ENCODE data around the gene CRTAP. TPM values are rescaled to one million over a fixed set of nuclear protein-coding genes. Genes with fewer than 3 reads are reported as not detected.

Gene CRTAP
- total RNA-seq, 1 experiment from 2014 or later = 134 TPM

DNA sequence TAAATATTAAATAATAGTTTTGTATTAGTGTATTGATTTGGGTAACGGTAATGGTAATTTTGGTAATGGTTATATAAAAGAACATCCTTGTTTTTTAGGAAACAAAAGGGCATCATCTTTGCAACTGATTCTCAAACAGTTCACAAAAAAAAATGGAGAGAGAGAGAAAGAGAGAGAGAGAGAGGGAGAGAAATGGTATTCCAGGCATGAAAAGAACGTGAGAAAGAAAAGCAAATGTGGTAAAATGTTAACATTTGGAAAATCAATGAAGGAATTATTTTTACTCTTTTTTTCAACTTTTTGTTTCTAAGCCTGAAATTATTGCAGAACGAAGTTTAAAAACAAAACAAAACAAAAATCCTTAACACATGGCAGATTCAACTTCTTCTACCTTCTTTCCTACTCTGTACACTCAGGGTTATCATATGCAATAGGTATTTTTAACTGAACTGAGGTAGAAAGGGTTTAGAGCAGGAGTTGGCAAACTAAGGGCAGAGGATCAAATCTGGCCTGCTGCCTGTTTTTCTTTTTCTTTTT is 14.6 kb upstream of the CRTAP start:
- Histone ChIP-seq H2AFZ (no peak overlapping the region), H3K27ac (no peak overlapping the region), H4K20me1 (ENCODE audit: insufficient read depth) (no peaks in the 10 kb centered on the region), H3K9me3 (ENCODE audit: insufficient read depth, low read depth) (no peaks in the 10 kb centered on the region), H3K36me3 (ENCODE audit: low read depth) (no peaks in the 10 kb centered on the region), H3K79me2 (ENCODE audit: low read depth) (peaks cover 17% of the 10 kb centered on the region), H3K9me2 (ENCODE audit: insufficient read depth) (no peaks in the 10 kb centered on the region), H3K4me2 (no peak overlapping the region), H3F3A (ENCODE audit: insufficient read depth, low read depth) (no peaks in the 10 kb centered on the region), H3K4me3 (no peak overlapping the region), H3K4me1 (replicated peaks; ENCODE audit: insufficient read depth) (peaks cover 11% of the 10 kb centered on the region; the same call in 1 of the 2 replicates), H3K27me3 (ENCODE audit: insufficient read depth, low read depth) (no peaks in the 10 kb centered on the region)
- ChIA-PET POLR2A (ENCODE audit: unreplicated experiment) (no interaction called here), CTCF (no interaction called here)
- BruUV-seq (replicated peaks) = no TSS peak
- intact Hi-C loops (cut with micrococcal nuclease; ENCODE audit: unreplicated experiment) = no loop called here
- DNase-seq = no peak
- TF ChIP-seq EZH2 (IDR thresholded peaks at IDR 0.05; ENCODE audit: low read depth) = no peak
- TF ChIP-seq, protein P1, sequence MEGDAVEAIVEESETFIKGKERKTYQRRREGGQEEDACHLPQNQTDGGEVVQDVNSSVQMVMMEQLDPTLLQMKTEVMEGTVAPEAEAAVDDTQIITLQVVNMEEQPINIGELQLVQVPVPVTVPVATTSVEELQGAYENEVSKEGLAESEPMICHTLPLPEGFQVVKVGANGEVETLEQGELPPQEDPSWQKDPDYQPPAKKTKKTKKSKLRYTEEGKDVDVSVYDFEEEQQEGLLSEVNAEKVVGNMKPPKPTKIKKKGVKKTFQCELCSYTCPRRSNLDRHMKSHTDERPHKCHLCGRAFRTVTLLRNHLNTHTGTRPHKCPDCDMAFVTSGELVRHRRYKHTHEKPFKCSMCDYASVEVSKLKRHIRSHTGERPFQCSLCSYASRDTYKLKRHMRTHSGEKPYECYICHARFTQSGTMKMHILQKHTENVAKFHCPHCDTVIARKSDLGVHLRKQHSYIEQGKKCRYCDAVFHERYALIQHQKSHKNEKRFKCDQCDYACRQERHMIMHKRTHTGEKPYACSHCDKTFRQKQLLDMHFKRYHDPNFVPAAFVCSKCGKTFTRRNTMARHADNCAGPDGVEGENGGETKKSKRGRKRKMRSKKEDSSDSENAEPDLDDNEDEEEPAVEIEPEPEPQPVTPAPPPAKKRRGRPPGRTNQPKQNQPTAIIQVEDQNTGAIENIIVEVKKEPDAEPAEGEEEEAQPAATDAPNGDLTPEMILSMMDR (conservative IDR thresholded peaks at IDR 0.05) = no peak

DNA sequence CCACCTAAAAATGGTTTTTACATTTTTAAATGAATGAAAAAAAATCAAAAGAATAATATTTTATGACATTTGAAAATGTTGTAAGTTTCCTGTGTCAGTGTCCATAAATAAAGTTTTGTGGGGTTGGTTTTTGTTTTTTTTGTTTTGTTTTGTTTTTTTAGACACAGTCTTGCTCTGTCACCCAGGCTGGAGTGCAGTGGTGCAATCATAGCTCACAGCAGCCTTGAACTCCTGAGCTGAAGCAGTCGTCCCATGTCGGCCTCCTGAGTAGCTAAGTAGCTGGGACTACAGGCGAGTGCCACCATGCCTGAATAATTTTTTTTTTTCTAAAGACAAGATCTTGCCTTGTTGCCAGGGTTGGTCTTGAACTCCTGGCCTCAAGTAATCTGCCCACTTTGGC is 14.1 kb upstream of the CRTAP start:
- ChIA-PET CTCF (no interaction called here), POLR2A (ENCODE audit: unreplicated experiment) (no interaction called here)
- Histone ChIP-seq H3K9me3 (ENCODE audit: insufficient read depth, low read depth) (no peaks in the 10 kb centered on the region), H3K36me3 (ENCODE audit: low read depth) (no peaks in the 10 kb centered on the region), H3K9me2 (ENCODE audit: insufficient read depth) (no peaks in the 10 kb centered on the region), H3K27ac (no peak overlapping the region), H3K4me1 (replicated peaks; ENCODE audit: insufficient read depth) (peaks cover 11% of the 10 kb centered on the region; the same call in 1 of the 2 replicates), H3K4me2 (no peak overlapping the region), H4K20me1 (ENCODE audit: insufficient read depth) (no peaks in the 10 kb centered on the region), H3K4me3 (no peak overlapping the region), H2AFZ (no peak overlapping the region), H3F3A (ENCODE audit: insufficient read depth, low read depth) (no peaks in the 10 kb centered on the region), H3K79me2 (ENCODE audit: low read depth) (peaks cover 14% of the 10 kb centered on the region), H3K27me3 (ENCODE audit: insufficient read depth, low read depth) (no peaks in the 10 kb centered on the region)
- BruUV-seq (replicated peaks) = no TSS peak
- intact Hi-C loops (cut with micrococcal nuclease; ENCODE audit: unreplicated experiment) = no loop called here
- no peak for TF ChIP-seq EZH2 (IDR thresholded peaks at IDR 0.05; ENCODE audit: low read depth)
- TF ChIP-seq, protein P1 (conservative IDR thresholded peaks at IDR 0.05) = no peak
- no peak for DNase-seq

DNA sequence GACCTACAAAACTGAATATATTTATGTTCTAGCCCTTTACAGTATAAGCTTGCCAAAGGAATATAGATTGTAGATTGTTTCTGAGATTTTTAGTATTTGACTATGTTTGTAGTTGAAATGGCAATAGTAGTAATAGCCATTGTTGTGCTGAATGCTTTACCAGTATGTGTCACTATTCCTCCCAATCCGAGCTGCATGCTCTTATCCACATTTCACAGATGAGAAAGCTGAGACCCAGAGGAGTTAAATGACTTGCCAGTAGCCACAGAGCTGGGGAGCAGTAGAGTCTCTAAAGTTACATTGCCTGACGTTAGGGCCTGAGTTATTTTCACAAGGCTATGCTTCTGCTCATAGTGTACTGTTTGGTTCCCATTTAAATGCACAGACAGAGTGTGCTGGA is 13.6 kb upstream of the CRTAP start:
- no peak overlapping the region for H3K27ac ChIP-seq
- H4K20me1 ChIP-seq (ENCODE audit: insufficient read depth) = no peaks in the 10 kb centered on the region
- H3K4me1 ChIP-seq (replicated peaks; ENCODE audit: insufficient read depth) = peaks cover 11% of the 10 kb centered on the region; the same call in 1 of the 2 replicates
- no peaks in the 10 kb centered on the region for H3K9me2 ChIP-seq (ENCODE audit: insufficient read depth)
- H2AFZ ChIP-seq = no peak overlapping the region
- TF ChIP-seq EZH2 (IDR thresholded peaks at IDR 0.05; ENCODE audit: low read depth) = no peak
- TF ChIP-seq, protein P1 (conservative IDR thresholded peaks at IDR 0.05) = no peak
- no peak for DNase-seq
- H3K9me3 ChIP-seq (ENCODE audit: insufficient read depth, low read depth) = no peaks in the 10 kb centered on the region
- CTCF ChIA-PET = no interaction called here
- H3K4me2 ChIP-seq = no peak overlapping the region
- no peak overlapping the region for H3K4me3 ChIP-seq
- H3K27me3 ChIP-seq (ENCODE audit: insufficient read depth, low read depth) = no peaks in the 10 kb centered on the region
- BruUV-seq (replicated peaks) = no TSS peak
- POLR2A ChIA-PET (ENCODE audit: unreplicated experiment) = no interaction called here
- intact Hi-C loops (cut with micrococcal nuclease; ENCODE audit: unreplicated experiment) = no loop called here
- no peaks in the 10 kb centered on the region for H3K36me3 ChIP-seq (ENCODE audit: low read depth)
- no peaks in the 10 kb centered on the region for H3F3A ChIP-seq (ENCODE audit: insufficient read depth, low read depth)
- H3K79me2 ChIP-seq (ENCODE audit: low read depth) = peaks cover 13% of the 10 kb centered on the region
